Trophoblast cell (in vitro differentiated cells and primary cell): ENCODE measurements around the gene TPT1.

Source experiments
- DNase-seq, 2 donors: peaks; one replicate each; pipeline ENCODE4 v3.0.0-alpha.2; 2016
- H2AFZ ChIP-seq: 2 replicates; pipeline ENCODE4 v1.6.1; 2013; ENCODE audit warnings: low read length, moderate library complexity, mild to moderate bottlenecking; ENCODE audit not compliant: insufficient read depth, poor library complexity
- H2AK5ac ChIP-seq: 2 replicates; pipeline ENCODE4 v1.6.1; 2013; ENCODE audit warnings: mild to moderate bottlenecking, low read length
- H2BK120ac ChIP-seq: 2 replicates; pipeline ENCODE4 v1.6.1; 2013; ENCODE audit warnings: low read length, mild to moderate bottlenecking, moderate library complexity; ENCODE audit not compliant: insufficient read depth, poor library complexity
- H2BK12ac ChIP-seq: 2 replicates; pipeline ENCODE4 v1.6.1; 2013; ENCODE audit warnings: mild to moderate bottlenecking, low read length, moderate library complexity
- H2BK5ac ChIP-seq: 2 replicates; pipeline ENCODE4 v1.6.1; 2013; ENCODE audit warnings: low read length, low read depth, moderate library complexity, mild to moderate bottlenecking; ENCODE audit not compliant: poor library complexity
- H3K14ac ChIP-seq: 2 replicates; pipeline ENCODE4 v1.6.1; 2013; ENCODE audit warnings: mild to moderate bottlenecking, low read length
- H3K18ac ChIP-seq: 2 replicates; pipeline ENCODE4 v1.6.1; 2013; ENCODE audit warnings: mild to moderate bottlenecking, low read length
- H3K23ac ChIP-seq: 2 replicates; pipeline ENCODE4 v1.6.1; 2013; ENCODE audit warnings: low read length
- H3K27ac ChIP-seq: 2 replicates; pipeline ENCODE4 v1.5.1; 2013; ENCODE audit warnings: low read depth, mild to moderate bottlenecking, inconsistent platforms, low read length, moderate library complexity
- H3K27me3 ChIP-seq: 2 replicates; pipeline ENCODE4 v1.6.1; 2013; ENCODE audit warnings: inconsistent platforms, mild to moderate bottlenecking, low read length, moderate library complexity; ENCODE audit not compliant: insufficient read depth
- H3K36me3 ChIP-seq, 2 experiments: 1 replicate in 1 of 2; 2 replicates in 1 of 2; pipeline ENCODE4 v1.6.1; 2013; ENCODE audit warnings: low read length in 2 of 2, mild to moderate bottlenecking in 2 of 2, moderate library complexity in 1 of 2; ENCODE audit not compliant: insufficient read depth in 2 of 2, control insufficient read depth in 1 of 2
- H3K4ac ChIP-seq: 2 replicates; pipeline ENCODE4 v1.6.1; 2013; ENCODE audit warnings: low read depth, mild to moderate bottlenecking, low read length, moderate library complexity
- H3K4me1 ChIP-seq, 2 experiments: 1 replicate in 1 of 2; 2 replicates in 1 of 2; pipeline ENCODE4 v1.6.1; 2013; ENCODE audit warnings: low read length in 2 of 2, mild to moderate bottlenecking in 2 of 2, moderate library complexity in 1 of 2; ENCODE audit not compliant: insufficient read depth in 2 of 2, control insufficient read depth in 1 of 2
- H3K4me2 ChIP-seq: 2 replicates; pipeline ENCODE4 v1.6.1; 2013; ENCODE audit warnings: inconsistent platforms, mild to moderate bottlenecking, low read length, moderate library complexity
- H3K4me3 ChIP-seq: 2 replicates; pipeline ENCODE4 v1.5.1; 2013; ENCODE audit warnings: mild to moderate bottlenecking, low read depth, low read length, inconsistent platforms
- H3K79me1 ChIP-seq: one replicate; pipeline ENCODE4 v1.6.1; 2013; ENCODE audit warnings: low read length
- H3K79me2 ChIP-seq: 2 replicates; pipeline ENCODE4 v1.6.1; 2013; ENCODE audit warnings: low read length, mild to moderate bottlenecking; ENCODE audit not compliant: control insufficient read depth, insufficient read depth, poor library complexity
- H3K9ac ChIP-seq: 2 replicates; pipeline ENCODE4 v1.6.1; 2013; ENCODE audit warnings: mild to moderate bottlenecking, low read length
- H3K9me3 ChIP-seq: 2 replicates; pipeline ENCODE4 v1.6.1; 2013; ENCODE audit warnings: low read depth, mild to moderate bottlenecking, control low read depth, inconsistent platforms, low read length; ENCODE audit not compliant: insufficient read depth
- H4K12ac ChIP-seq: 2 replicates; pipeline ENCODE4 v1.6.1; 2013; ENCODE audit warnings: low read depth, mild to moderate bottlenecking, low read length, moderate library complexity
- H4K8ac ChIP-seq: 2 replicates; pipeline ENCODE4 v1.6.1; 2013; ENCODE audit warnings: low read depth, mild to moderate bottlenecking, low read length, moderate library complexity
- H4K91ac ChIP-seq: one replicate; pipeline ENCODE4 v1.6.1; 2013; ENCODE audit warnings: low read depth, mild to moderate bottlenecking, low read length, moderate library complexity
- WGBS: extraction: QIAGEN DNeasy Blood & Tissue Kit; methylation state at CpG from one replicate; pipeline ENCODE4 v1.1.7; 2013; ENCODE audit warnings: missing lambda C conversion rate; ENCODE audit not compliant: insufficient read length, insufficient coverage; ENCODE audit errors: extremely low coverage; 5-methylcytosine and 5-hydroxymethylcytosine counted together

Gene TPT1

DNA sequence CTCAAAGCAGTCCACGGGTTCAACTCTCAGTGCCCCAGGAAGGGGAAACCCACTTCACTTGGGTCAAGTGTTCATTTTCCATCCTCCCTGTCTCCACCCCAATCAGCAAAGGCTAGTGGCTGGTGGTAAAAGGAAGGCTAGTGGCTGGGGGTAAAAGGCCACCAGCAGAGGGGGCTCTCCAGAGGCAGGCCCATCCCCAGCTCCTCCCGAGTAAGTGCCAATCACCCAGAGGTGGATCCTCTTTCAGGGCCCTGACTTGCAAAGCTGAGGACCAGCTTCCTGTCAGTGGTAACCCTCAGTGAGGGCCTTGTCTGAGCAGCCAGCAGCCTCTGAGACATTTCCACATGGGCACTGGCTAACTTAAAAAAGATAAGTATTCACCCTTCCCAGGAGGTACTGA lies 22.0 kb upstream of the TPT1 start:
- no peak overlapping the region for H3K4ac ChIP-seq
- WGBS: no CpG with 5 or more reads among the region's 2 CpGs
- H4K8ac ChIP-seq: no peak overlapping the region
- no peaks in the 10 kb centered on the region for H3K79me2 ChIP-seq
- no peak overlapping the region for H4K12ac ChIP-seq
- no peaks in the 10 kb centered on the region for H3K9me3 ChIP-seq
- H3K4me2 ChIP-seq: no peak overlapping the region
- H3K79me1 ChIP-seq: no peaks in the 10 kb centered on the region
- no peaks in the 10 kb centered on the region for H3K27me3 ChIP-seq
- no peaks in the 10 kb centered on the region for H3K4me1 ChIP-seq
- no peak overlapping the region for H3K27ac ChIP-seq
- no peak overlapping the region for H3K14ac ChIP-seq
- H3K36me3 ChIP-seq: peaks cover 9 to 13% of the 10 kb centered on the region in 2 experiments
- H3K23ac ChIP-seq: no peak overlapping the region
- no peak overlapping the region for H2BK12ac ChIP-seq
- H2BK120ac ChIP-seq: no peak overlapping the region
- DNase-seq: no peak
- H4K91ac ChIP-seq: no peak overlapping the region
- H2AK5ac ChIP-seq: no peak overlapping the region
- H2BK5ac ChIP-seq: no peak overlapping the region
- no peak overlapping the region for H3K4me3 ChIP-seq
- H3K18ac ChIP-seq: no peak overlapping the region
- no peak overlapping the region for H2AFZ ChIP-seq
- H3K9ac ChIP-seq: no peak overlapping the region

DNA sequence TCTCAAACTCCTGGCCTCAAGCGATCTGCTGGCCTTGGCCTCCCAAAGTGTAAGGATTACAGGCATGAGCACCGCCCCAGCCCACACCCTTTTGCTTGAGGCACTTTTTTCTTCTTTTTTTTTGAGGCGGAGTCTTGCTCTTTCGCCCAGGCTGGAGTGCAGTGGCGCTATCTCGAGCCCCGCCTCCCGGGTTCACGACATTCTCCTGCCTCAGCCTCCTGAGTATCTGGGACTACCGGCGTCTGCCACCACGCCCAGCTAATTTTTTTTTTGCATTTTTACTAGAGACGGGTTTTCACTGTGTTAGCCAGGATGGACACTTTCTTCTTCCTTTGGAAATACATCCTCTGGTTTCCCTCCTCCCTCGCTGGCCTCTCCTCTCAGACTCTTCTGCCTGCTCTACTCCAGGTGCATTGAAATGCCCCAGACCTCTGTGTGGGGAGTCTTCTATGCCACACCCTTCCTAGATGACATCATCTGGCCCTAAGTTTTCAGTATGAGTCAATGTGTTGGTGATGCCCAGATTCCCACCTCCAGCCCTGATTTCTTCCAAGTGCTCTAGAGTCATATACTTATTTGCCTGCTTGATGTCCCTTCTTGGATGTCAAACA lies 20.7 kb upstream of the TPT1 start:
- Histone ChIP-seq H3K4me3 (no peak overlapping the region), H2BK12ac (no peak overlapping the region), H3K27me3 (no peaks in the 10 kb centered on the region), H3K23ac (no peak overlapping the region), H3K18ac (no peak overlapping the region), H3K36me3 (peaks cover 12 to 15% of the 10 kb centered on the region in 2 experiments), H3K9me3 (no peaks in the 10 kb centered on the region), H3K4me2 (no peak overlapping the region), H3K27ac (no peak overlapping the region), H3K4me1 (no peaks in the 10 kb centered on the region), H2AFZ (no peak overlapping the region), H4K12ac (no peak overlapping the region), H3K14ac (no peak overlapping the region), H4K8ac (no peak overlapping the region), H3K79me1 (no peaks in the 10 kb centered on the region), H3K79me2 (no peaks in the 10 kb centered on the region), H2BK120ac (no peak overlapping the region), H3K4ac (no peak overlapping the region), H4K91ac (no peak overlapping the region), H2BK5ac (no peak overlapping the region), H2AK5ac (no peak overlapping the region), H3K9ac (no peak overlapping the region)
- no CpG with 5 or more reads among the region's 14 CpGs for WGBS
- DNase-seq: peak; percentile 71 to 82

DNA sequence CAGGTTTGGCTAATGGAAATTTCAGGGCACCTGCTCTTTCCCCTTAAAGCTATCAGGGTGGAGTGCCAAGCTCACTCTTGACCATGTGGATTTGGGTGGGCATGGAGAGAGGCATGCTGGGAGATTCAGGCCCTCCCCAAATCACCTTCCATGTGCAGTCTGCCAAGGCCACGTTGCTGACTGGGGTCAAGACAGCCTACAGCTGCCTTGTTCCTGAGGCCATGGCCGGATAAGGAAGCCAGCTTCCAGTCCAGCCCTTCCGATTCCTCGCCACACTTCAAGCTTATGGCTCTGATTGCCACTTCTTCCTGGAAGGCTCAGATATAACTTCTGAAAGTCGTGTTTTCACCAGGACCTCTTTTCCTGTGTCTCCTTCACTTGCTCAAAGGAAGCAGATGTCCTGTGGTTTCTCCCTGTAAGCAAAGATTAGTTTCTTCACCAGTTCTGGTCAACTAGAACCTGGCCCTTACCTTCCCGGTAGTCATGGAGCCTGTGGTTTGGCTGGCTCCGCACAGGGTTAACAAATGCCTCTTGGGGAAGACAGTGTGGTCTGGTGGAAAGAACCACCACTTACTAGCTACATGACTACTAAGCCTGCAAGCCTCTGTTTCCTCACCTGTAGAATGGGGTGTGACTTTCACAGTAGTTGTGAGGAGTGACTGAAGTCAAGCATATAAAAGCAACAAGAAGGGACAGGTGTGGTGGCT lies 16.1 kb upstream of the TPT1 start:
- no CpG with 5 or more reads among the region's 7 CpGs for WGBS

DNA sequence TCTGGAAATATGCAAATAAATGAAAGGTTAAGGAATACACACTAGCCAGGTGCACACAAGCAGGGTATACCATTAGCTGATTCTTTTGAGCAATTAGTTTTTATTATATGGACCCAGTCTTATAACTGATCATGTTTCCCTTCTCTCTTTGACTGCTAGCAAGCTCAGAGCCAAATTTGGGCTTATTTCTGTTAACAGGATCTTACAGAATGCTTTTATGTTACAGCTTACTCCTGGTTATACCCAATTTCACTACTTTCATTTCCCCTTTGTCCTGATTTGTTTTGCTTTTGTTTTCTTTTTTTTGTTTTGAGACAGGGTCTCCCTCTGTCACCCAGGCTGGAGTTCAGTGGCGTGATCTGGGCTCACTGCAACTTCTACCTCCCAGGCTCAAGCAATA lies 12.9 kb upstream of the TPT1 start:
- H3K4ac ChIP-seq: no peak overlapping the region
- no peak overlapping the region for H4K12ac ChIP-seq
- H3K23ac ChIP-seq: no peak overlapping the region
- WGBS: no CpG with 5 or more reads among the region's 1 CpG
- no peak overlapping the region for H2BK120ac ChIP-seq
- H3K79me1 ChIP-seq: no peaks in the 10 kb centered on the region
- no peaks in the 10 kb centered on the region for H3K9me3 ChIP-seq
- H3K36me3 ChIP-seq: peaks cover 18 to 23% of the 10 kb centered on the region in 2 experiments
- no peaks in the 10 kb centered on the region for H3K79me2 ChIP-seq
- no peak overlapping the region for H3K4me2 ChIP-seq
- no peak overlapping the region for H2AK5ac ChIP-seq
- no peaks in the 10 kb centered on the region for H3K27me3 ChIP-seq
- H3K27ac ChIP-seq: no peak overlapping the region
- H4K91ac ChIP-seq: no peak overlapping the region
- H2BK5ac ChIP-seq: no peak overlapping the region
- no peak overlapping the region for H3K9ac ChIP-seq
- no peak overlapping the region for H3K4me3 ChIP-seq
- no peak overlapping the region for H3K14ac ChIP-seq
- no peak for DNase-seq
- no peak overlapping the region for H4K8ac ChIP-seq
- no peak overlapping the region for H3K18ac ChIP-seq
- no peaks in the 10 kb centered on the region for H3K4me1 ChIP-seq
- H2AFZ ChIP-seq: no peak overlapping the region
- H2BK12ac ChIP-seq: no peak overlapping the region

More for the DNA sequence above, 16.1 kb upstream of the TPT1 start:
- Histone ChIP-seq H4K8ac (no peak overlapping the region), H3K4me1 (no peaks in the 10 kb centered on the region), H3K79me2 (no peaks in the 10 kb centered on the region), H2BK12ac (no peak overlapping the region), H3K36me3 (peaks cover 17% of the 10 kb centered on the region in 2 experiments), H2AFZ (no peak overlapping the region), H3K23ac (no peak overlapping the region), H3K27me3 (no peaks in the 10 kb centered on the region), H4K12ac (no peak overlapping the region), H3K4me3 (no peak overlapping the region), H2BK5ac (no peak overlapping the region), H2BK120ac (no peak overlapping the region), H3K4me2 (no peak overlapping the region), H4K91ac (no peak overlapping the region), H3K27ac (no peak overlapping the region), H3K4ac (no peak overlapping the region), H3K79me1 (no peaks in the 10 kb centered on the region), H2AK5ac (no peak overlapping the region), H3K9ac (no peak overlapping the region), H3K9me3 (no peaks in the 10 kb centered on the region), H3K14ac (no peak overlapping the region), H3K18ac (no peak overlapping the region)
- no peak for DNase-seq
